Measurements from ENCODE around the gene PHYKPL.

DNA sequence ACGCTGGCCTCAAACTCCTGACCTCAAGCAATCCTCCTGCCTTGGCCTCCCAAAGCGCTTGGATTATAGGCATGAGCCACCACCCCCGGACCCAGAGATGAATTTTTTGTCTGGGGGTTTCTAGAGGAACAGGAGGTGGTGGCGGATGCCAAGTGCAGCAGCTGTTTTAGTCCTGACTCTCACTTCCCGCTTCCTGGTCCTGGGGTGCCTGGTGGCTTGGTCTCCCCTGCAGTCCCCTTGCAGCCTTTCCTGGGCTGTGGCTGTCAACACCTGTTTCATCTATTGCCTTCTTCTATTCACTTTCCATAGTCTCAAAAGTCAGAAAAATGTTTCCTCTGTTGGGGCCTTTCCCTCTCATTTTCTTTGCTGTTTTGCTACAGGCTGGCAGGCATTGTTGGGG is 72.4 kb downstream of the PHYKPL start:
- TF ChIP-seq, protein P1, sequence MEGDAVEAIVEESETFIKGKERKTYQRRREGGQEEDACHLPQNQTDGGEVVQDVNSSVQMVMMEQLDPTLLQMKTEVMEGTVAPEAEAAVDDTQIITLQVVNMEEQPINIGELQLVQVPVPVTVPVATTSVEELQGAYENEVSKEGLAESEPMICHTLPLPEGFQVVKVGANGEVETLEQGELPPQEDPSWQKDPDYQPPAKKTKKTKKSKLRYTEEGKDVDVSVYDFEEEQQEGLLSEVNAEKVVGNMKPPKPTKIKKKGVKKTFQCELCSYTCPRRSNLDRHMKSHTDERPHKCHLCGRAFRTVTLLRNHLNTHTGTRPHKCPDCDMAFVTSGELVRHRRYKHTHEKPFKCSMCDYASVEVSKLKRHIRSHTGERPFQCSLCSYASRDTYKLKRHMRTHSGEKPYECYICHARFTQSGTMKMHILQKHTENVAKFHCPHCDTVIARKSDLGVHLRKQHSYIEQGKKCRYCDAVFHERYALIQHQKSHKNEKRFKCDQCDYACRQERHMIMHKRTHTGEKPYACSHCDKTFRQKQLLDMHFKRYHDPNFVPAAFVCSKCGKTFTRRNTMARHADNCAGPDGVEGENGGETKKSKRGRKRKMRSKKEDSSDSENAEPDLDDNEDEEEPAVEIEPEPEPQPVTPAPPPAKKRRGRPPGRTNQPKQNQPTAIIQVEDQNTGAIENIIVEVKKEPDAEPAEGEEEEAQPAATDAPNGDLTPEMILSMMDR (IDR thresholded peaks at IDR 0.05), result no peak
- TF ChIP-seq POLR2A (IDR thresholded peaks at IDR 0.05) (no peak), EP300 (IDR thresholded peaks at IDR 0.05) (no peak)
